HG02759 (cell line): ENCODE results near the gene ATP9A.
"Not testable (repeated sequence)": the region's sequence is repeated elsewhere in the genome, so short reads cannot be mapped to it uniquely, and the experiment has no call there.

ENCODE experiments used
- ATAC-seq: cut with Tn5 transposase; IDR thresholded peaks from one replicate; pipeline ENCODE4 v1.9.1; 2021; ENCODE audit warnings: mild to moderate bottlenecking, moderate library complexity; ENCODE audit not compliant: unreplicated experiment

The ATP9A gene

DNA sequence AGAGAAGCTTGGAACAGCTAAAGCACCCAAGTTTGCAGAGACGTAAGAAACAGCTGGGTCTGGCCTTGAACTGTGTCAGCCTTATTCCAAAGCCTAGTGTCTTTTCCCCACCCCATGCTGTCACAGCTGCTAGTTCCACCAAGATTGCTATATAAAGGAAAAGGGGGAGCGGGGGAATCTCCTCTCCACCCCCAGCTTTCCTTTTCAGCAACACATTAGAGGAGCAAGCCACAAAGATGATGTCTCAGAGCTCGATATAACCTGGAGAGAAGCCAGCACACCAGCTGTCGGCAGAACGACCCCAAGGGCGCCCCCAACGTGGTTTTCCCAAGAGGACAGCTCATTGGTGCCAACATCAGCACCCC, 36.5 kb downstream of the ATP9A start:
- no peak for ATAC-seq

DNA sequence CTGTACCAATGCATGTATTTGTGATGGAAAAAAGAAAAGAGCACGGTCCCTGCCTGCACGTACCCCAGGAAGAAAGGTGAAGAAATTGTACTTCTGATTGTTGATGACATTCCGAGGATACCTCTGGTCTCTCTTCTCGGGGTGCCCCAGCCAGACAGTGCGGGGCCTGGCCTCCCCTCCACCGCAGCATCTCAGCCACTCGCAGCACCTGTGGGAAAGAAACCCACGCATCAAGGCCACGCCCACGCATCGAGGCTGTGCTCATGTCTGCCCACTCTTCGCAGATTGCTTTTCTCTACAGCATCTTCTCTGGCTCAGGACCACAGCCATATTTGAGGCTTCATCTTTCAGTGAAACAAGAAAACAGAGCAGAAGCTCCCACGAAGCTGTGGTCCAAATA, 38.4 kb downstream of the ATP9A start:
- ATAC-seq, result no peak

DNA sequence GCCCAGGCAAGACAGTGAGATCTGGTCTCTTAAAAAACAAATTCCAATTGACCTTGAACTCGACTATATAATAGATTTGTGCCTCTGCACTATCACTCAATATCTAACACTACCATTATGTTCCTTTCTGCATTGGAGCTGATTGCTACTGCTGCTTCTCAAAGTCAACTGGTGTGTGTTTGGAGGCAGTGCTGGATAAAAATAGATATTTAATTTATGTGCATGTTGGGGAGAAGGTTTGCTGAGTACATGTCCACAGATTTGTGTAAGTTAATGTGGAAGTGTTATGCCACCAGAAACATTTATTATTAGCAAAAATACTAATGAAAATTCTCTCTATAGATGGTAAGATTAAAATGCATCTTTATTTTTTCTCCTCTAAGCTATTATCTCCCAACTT, 39.5 kb downstream of the ATP9A start:
- no peak for ATAC-seq

DNA sequence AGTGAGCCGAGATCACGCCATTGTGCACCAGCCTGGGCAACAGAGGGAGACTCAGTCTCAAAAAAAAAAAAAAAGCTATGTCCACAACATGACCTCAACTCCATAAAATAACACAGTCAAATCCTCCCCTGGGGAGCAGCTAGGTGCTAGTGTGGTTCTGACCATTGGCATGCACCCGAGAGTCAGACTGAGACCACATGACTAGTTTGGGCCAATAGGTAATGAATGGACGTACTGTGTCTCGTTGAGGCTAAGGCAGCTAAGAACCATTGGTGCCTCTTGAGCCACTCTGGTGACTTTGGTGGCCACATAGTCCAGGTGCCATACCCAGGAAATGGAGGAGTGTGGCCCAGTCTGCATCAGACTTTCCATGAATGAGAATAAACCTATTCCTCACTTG, 40.3 kb downstream of the ATP9A start:
- ATAC-seq, result no peak

DNA sequence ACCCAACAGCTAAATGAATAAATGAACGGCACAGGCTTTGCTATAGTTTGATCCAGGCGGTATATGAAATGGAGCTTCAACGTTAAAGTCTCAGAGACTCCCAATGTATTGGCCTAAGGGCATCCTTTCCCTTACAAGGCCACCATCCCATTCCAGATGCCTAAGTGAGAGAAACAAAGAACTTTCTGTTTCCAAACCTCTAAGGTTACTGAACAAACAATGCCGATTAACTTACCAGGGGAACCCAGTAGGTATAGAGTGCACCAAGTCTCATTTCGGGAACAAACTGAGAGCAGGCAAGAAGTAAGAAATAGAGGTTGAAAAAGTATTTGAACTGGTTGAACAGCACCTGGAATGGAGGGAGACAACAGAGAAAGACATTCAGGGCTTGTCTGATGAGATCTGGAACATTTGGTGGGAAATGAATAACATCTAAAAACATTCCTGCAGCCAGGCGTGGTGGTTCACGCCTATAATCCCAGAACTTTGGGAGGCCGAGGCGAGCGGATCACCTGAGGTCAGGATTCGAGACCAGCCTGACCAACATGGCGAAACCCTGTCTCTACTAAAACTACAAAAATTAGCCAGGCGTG, 42.5 kb downstream of the ATP9A start:
- no peak for ATAC-seq

DNA sequence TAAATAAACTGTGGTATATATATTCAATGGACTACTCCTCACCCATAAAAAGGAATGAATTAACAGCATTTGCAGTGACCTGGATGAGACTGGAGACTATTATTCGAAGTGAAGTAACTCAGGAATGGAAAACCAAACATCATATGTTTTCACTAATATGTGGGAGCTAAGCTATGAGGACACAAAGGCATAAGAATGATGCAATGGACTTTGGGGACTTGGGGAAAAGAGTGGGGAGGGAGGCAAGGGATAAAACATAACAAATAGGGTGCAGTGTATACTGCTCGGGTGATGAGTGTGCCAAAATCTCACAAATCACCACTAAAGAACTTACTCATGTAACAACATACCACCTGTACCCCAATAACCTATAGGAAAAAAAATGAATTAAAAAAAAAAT, 45.2 kb downstream of the ATP9A start:
- not testable (repeated sequence) for ATAC-seq

DNA sequence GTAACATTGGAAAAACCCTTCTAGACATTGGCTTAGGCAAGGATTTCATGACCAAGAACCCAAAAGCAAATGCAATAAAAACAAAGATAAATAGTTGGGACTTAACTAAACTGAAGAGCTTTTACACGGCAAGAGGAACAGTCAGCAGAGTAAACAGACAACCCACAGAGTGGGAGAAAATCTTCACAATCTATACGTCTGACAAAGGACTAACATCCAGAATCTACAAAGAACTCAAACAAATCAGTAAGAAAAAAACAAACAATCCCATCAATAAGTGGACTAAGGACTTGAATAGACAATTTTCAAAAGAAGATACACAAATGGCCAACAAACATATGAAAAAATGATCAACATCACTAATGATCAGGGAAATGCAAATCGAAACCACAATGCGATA, 45.9 kb downstream of the ATP9A start:
- not testable (repeated sequence) for ATAC-seq

DNA sequence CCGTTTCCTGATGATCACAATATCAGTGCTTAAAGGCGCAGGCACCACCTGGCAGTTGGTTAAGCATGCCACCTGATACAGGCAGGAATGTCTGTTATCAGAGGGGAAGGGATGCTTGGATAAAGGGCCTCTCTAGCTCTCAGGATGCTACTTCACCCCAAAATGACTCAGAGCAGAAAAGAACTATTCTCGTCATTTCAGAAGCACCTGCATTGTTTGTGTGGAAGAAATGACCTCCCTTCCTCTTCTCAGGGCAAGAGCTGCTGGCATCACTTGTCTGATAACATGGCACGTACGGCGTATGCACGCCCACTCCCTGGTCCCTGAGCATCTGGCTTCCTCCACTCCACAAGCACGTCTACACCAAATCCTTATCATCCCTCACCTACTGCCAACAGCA, 47.3 kb downstream of the ATP9A start:
- no peak for ATAC-seq

DNA sequence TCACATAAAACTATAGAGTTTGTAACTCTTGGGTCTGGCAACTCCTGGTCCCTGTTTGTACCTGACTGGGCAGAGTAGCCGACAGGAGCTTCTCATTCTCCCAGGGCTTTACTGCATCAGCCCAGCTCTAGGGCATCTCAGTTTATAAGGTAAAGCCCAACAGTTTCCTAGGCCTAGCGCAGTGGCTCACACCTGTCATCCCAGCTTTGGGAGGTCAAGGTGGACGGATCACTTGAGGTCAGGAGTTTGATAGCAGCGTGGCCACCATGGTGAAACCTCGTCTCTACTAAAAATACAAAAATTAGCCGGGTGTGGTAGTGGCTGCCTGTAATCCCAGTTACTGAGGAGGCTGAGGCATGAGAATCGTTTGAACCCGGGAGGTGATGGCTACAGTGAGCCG, 47.8 kb downstream of the ATP9A start:
- ATAC-seq, result no peak

DNA sequence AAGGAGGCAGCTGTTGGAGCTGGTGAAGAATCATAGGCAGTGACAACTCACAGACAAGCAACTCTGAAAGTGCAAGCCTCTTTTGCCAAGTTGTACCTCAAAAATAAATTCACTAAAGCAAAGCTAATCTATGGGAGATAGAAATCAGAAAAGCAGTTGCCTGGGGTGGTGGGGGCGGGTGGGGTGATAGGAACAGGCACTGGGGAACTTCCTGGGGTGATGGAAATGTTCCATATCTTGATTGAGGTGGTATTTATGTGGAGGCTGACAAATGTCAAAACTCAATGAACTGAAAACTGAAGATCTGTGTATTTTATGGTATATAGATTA, 52.4 kb downstream of the ATP9A start:
- no peak for ATAC-seq

DNA sequence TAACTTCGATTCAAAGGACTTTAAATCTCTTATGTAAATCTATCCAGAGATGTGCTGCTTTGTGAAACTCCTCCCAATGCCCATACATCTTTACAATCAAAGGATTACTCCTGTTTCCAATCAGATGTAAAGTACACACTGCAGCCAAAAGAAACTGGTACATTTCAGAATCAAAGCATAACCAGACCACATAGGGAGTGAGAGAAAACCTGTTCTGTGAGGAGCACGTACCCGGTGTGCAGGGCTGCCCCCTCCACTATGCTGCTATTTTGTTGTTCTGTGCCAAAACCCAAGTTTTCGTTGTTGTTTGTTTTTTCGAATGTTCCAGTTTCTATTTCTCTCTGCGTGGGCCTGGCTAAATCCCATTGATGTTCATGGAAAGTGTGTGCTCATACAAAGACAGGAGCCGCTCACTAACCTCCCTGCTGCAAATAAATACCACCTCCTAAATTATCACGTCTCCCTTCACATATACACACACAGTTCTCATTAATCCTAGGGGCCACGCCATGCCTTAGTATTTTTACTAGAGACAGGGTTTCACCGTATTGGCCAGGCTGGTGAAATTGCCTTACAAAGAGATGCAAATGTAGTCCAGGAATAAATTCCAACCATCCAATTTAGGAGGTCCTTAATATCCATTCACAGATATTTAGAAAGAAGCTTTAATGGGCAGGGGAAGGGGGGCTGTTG, 52.9 kb downstream of the ATP9A start:
- ATAC-seq, result no peak

DNA sequence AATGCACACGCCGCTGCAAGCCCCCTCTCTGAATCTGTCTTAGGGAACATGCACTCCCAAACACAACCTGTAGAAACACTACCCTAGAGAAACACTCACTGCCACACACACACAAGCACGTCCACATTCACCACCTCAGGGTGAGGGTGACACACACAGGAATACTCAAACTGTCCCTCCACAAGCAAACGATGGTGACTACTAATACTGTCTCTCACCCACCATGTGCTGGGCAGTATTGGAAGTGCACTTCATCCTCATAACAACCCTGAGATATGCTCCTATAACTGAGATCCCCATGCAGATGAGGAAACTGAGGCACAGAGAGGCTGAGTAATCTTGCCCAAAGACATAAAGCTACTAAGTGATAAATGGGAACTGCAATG, 55.0 kb downstream of the ATP9A start:
- no peak for ATAC-seq

DNA sequence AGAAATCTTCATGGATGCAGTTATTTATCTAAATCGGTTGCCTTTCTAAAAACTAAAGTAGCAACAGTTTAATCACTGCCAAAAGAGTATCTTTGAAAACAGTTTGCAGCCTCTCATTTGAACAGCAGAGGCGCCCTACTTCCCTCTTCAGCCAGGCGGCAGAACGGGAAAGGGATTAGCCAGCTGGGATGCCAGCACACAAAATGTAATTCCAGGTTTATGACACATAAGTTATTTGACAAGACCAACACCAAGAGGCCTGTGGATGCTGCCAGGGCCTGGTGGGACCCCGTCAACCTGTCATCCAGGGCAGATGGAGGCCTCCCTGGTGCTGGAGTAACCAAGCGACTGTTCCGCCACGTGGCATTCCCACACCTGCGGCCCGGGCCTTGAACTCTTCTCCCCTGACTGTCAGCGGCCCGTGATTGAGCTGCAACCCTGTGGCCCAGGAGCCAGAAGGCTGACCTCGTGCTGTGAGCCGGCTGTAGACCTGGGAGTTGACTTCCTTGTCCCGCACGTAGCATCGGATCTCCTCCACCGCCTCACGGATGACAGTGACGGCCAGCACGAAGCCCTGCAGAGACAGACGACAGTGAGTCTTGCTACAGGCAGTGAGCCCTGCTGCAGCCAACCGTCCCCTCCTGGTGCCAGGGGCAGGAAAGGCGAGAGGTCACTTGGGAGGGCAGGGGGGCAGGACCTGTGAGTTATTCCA, 55.5 kb downstream of the ATP9A start:
- no peak for ATAC-seq

DNA sequence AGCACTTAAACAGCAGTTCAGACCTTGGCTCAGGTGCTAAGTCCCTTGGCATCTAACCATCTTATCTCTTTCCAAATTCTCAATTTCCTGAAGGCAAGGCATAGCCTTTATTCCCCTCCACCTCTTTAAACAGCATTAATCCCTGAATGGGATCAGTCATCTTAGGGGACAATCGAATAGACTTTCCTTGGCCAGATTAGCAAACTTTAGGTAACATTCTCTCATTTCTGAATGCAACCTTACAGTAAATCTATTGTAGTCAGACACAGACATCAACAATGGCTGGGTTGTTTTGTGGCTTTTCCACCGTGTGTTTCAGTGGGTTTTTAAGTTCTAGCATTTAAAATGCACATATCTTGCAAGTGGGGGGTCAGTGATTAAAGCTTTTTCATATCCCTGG, 56.8 kb downstream of the ATP9A start:
- ATAC-seq, result no peak

DNA sequence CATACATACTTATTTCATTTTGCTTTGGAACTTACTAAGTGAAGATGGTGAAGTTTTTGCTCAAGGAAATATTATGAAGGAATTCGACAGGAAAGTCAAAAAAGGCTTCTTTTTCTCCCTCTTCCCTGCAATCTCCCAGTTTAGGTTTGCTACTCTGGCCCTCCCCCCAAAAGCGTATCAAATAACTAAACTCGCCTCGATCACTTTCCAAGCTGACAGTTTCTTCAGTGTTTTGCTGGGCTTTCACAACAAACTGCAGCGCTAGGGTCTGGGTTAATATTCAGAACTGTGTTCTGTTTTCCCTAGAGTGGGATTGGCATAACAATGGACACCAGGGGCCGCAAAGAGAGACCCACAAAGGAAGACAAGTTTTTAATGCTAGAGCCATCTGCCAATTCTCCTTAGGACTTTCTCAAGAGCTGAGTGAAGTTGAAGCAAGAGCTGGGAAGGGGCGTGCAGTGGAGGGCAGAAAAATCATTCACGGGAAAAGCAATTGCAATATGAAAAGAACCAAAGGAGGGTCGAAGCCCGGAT, 57.8 kb downstream of the ATP9A start:
- ATAC-seq, result no peak

DNA sequence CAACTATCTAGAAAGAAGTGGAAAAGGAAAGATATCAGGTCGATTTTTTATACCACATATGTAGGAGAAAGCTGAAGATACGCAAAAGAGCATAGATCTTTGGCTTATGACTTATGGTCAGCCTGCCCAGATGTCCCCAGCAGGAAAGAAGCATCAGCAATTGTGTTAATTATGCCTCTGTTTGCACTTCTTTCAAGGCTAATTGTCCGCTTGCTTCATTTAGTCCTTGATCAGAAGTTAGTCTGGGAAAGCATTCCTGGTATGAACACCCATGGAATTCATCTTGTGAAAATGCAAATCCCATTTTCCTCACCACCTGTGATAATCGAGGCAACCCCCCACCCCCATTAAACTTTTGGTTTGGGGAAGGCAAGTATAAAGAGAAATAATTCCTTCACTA, 62.8 kb downstream of the ATP9A start:
- no peak for ATAC-seq

DNA sequence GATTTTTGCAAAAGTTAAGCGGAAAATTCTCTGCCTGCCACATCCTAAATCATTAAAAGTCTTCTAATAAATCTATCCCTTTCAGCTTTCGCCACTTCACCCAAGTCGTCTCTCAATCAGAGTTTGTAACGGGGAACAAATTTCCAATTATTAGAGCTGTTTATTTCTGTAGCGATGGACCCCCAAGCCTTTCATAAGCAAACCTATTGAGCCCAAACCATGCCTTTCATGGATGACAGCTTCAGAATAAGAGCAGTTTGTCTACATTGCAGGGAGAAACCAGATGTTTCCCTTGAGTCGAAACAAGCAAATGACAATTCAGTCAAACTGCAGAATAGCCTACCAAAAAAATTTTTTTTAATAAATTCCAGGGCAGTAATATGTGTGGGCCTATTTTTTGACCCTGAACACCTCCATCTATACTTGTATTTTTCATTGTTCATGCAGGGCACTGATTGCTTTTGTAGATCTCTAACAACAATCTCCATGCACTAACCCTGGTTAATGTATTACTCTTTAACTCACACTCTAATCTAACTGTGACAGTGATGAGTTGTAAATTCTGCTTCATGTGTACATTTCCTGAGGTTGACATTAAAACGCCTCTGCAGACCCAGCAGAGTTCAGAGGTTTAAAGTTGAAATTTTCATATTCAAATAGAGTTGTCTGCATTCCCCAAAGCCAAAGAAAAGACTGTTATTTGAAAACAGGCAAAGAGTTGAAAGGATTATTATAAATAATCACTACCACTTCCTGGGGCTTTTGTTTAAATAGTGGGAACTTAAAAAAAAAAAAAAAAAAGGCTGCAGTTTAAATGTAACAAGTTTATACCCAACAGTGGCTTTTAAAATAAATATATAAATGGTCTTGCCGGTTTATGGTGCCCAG, 64.5 kb downstream of the ATP9A start:
- no peak for ATAC-seq

DNA sequence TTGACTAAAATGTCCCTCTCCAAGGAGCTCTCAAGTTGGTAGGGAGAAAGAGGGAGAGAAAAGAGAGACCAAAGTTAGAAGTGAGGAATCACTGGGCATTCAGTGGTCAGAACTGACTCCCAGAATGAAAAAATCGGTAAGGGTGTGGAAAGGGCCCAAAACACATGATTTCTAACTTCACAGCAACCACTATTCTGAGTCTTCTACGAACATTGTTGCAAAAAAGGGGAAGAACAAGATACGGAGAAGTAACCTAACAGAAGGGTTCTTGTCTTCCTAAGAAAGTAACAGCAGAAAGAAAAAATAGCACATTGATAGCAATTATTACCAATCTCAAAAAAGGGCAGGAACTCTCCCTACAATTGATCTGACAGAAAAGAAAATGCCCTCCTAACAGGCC, 65.6 kb downstream of the ATP9A start:
- ATAC-seq, result no peak

DNA sequence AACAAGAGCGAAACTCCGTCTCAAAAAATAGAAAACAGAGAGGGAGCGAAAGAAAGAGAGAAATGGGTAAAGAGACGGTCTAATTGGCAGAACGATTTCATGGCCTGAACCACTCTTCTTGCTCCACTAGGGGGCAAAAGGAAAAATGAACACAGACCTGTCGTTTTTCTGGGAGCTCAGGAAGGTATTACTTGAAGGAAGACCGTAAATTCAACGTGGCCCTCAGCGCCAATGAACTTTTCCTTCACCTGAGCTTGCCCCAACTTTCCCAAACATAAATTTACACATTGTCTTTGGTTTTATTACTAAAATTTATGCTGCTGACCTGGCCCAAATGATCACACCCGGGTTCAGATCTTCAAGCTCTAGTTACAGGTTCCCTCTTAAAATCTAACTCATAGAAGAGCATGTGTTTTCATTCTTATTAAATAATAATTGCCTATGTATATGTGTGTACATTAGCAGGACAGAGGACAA, 67.3 kb downstream of the ATP9A start:
- no peak for ATAC-seq

DNA sequence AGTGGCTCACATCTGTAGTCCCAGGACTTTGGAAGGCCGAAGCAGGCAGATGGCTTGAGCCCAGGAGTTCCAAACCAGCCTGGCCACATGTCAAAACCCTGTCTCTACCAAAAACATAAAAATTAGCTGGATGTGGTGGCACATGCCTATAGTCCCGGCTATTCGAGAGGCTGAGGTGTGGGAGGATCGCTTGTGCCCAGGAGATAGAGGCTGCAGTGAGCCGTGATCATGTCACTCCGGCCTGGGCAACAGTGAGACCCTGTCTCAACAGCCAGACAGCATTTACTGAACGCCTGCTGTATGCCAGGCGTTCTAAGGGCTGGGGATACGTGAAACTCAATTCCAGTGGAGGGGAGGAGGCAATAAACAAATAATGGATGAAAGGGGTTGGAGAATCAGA, 69.9 kb downstream of the ATP9A start:
- ATAC-seq, result no peak

DNA sequence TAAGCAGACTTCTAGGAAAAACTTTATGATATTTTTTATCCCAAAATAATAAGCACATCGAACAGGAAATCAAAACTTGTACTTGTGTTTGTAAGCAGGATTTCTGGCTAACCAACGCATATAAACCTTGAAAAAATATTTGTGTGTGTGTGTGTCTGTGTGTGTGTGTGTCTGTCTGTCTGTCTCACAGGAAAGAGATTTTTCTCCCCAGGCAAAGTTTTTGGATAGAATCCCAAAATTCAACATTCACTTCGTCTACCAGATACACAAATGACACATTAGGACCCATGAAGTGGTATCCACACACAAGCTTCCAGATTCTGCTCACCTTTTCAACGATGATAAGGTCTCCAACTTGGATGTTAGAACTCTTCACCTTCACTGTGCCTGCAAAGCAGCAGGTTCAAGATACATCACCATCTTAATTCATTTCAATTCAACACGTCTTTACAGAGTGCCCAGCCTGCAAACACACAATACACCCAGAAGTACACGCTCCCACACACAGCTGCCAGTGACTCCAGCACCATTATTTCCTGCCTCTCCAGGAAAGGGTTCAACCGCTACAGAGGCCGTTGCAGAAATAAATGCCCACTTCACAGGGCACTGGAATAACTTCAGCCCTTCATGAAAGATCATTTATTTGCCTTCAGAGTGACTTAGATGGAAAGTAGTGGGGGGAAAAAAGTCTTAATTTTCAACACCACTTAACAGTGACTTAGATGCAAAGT, 70.9 kb downstream of the ATP9A start:
- no peak for ATAC-seq
